ENCODE measurements around the gene ATG101.
"Not testable (repeated sequence)": the region's sequence is repeated elsewhere in the genome, so short reads cannot be mapped to it uniquely, and the experiment has no call there.

Gene ATG101

GRCh38 chr12:52080403-52081251, 10.8 kb downstream of the ATG101 start:
- no peak for DNase-seq

- peak; percentile 14 for DNase-seq
These were observed 11.5 kb downstream of the ATG101 start for GRCh38 chr12:52081263-52081733.

GRCh38 chr12:52082026-52082668, 12.4 kb downstream of the ATG101 start:
- DNase-seq = no peak

GRCh38 chr12:52082669-52082987, 12.8 kb downstream of the ATG101 start:
- no peak for DNase-seq

- DNase-seq = no peak
These were observed 13.3 kb downstream of the ATG101 start for GRCh38 chr12:52082988-52083637.

- DNase-seq = no peak
These were observed 13.8 kb downstream of the ATG101 start for GRCh38 chr12:52083638-52083996.

- no peak for DNase-seq
These were observed 14.9 kb downstream of the ATG101 start for GRCh38 chr12:52084491-52085231.

GRCh38 chr12:52085682-52086180, 16.0 kb downstream of the ATG101 start:
- no peak for DNase-seq

GRCh38 chr12:52086366-52086765, 16.6 kb downstream of the ATG101 start:
- DNase-seq = no peak

- DNase-seq = no peak
These were observed 17.4 kb downstream of the ATG101 start for GRCh38 chr12:52086944-52087835.

GRCh38 chr12:52087961-52088820, 18.4 kb downstream of the ATG101 start:
- DNase-seq = no peak

GRCh38 chr12:52089491-52089890, 19.7 kb downstream of the ATG101 start:
- no peak for DNase-seq

- peak; percentile 66 for DNase-seq
These were observed 20.5 kb downstream of the ATG101 start for GRCh38 chr12:52090291-52090690.

GRCh38 chr12:52091061-52091460, 21.3 kb downstream of the ATG101 start:
- no peak for DNase-seq

- no peak for DNase-seq
These were observed 22.1 kb downstream of the ATG101 start for GRCh38 chr12:52091869-52092268.

- no peak for DNase-seq
These were observed 23.6 kb downstream of the ATG101 start for GRCh38 chr12:52093346-52093745.

GRCh38 chr12:52096332-52097044, 26.7 kb downstream of the ATG101 start:
- no peak for DNase-seq

GRCh38 chr12:52097045-52097666, 27.4 kb downstream of the ATG101 start:
- DNase-seq = no peak

GRCh38 chr12:52104431-52105089, 34.8 kb downstream of the ATG101 start:
- DNase-seq = not testable (repeated sequence)
